HCT116 (cell line): ENCODE results near the gene BTG3.

Experiments
- CEBPB ChIP-seq: IDR thresholded peaks from 2 replicates; pipeline ENCODE4 v1.6.1; 2012; ENCODE audit warnings: low read depth
- EZH2 ChIP-seq: fragments of 200-600 bp; sonication (generic); IDR thresholded peaks from 2 replicates; pipeline ENCODE4 v1.6.1; 2017; ENCODE audit warnings: antibody characterized with exemption, mixed run types
- EZH2phosphoT487 ChIP-seq: fragments of 200-600 bp; IDR thresholded peaks from 2 replicates; pipeline ENCODE4 v1.6.1; 2018; ENCODE audit warnings: antibody characterized with exemption, borderline replicate concordance
- FOSL1 ChIP-seq: IDR thresholded peaks from 2 replicates; pipeline ENCODE4 v1.6.1; 2012; ENCODE audit warnings: low read depth
- JUND ChIP-seq: IDR thresholded peaks from 2 replicates; pipeline ENCODE4 v1.6.1; 2012
- POLR2A ChIP-seq: IDR thresholded peaks from 2 replicates; pipeline ENCODE4 v1.7.0; 2011; ENCODE audit warnings: borderline replicate concordance; ENCODE audit not compliant: insufficient read depth, insufficient read length; ENCODE audit errors: extremely low read depth
- RAD21 ChIP-seq: IDR thresholded peaks from 2 replicates; pipeline ENCODE4 v1.6.1; 2012; ENCODE audit warnings: low read depth, mild to moderate bottlenecking
- SIN3A ChIP-seq: IDR thresholded peaks from 2 replicates; pipeline ENCODE4 v1.6.1; 2012; ENCODE audit warnings: low read depth
- SRF ChIP-seq: IDR thresholded peaks from 2 replicates; pipeline ENCODE4 v1.6.1; 2012; ENCODE audit warnings: low read depth
- ZNF274 ChIP-seq: fragments of 200-500 bp; sonication (Bioruptor generic); IDR thresholded peaks from 2 replicates; pipeline ENCODE4 v1.6.1; 2014; ENCODE audit warnings: mild to moderate bottlenecking, low read depth, low read length, inconsistent platforms
- TF ChIP-seq, protein P1 (sequence below): IDR thresholded peaks from 2 replicates; pipeline ENCODE4 v1.6.1; 2012
- TF ChIP-seq, protein P2 (sequence below), 3 experiments: fragments of 200-600 bp in 1 of 3; sonication (generic) in 1 of 3; IDR thresholded peaks in 2 of 3; conservative IDR thresholded peaks in 1 of 3; 2 replicates each; pipeline ENCODE4 v1.5.1; 2012 to 2017; ENCODE audit warnings: low read depth in 2 of 3, low read length in 2 of 3, antibody characterized with exemption in 1 of 3, borderline replicate concordance in 1 of 3, control low read depth in 1 of 3, mild to moderate bottlenecking in 1 of 3, mixed read lengths in 1 of 3, mixed run types in 1 of 3, moderate library complexity in 1 of 3; ENCODE audit not compliant: insufficient read depth in 1 of 3
- TF ChIP-seq, protein P3 (sequence below): IDR thresholded peaks from 2 replicates; pipeline ENCODE4 v1.6.1; 2012; ENCODE audit warnings: low read depth
- TF ChIP-seq, protein P4 (sequence below): IDR thresholded peaks from 2 replicates; pipeline ENCODE4 v1.6.1; 2012

GRCh38 chr21:17660452-17660851, 47.8 kb upstream of the BTG3 start:
- TF ChIP-seq POLR2A (no peak), CEBPB (no peak), ZNF274 (no peak), EZH2phosphoT487 (no peak), EZH2 (no peak), JUND (no peak), SRF (no peak), SIN3A (no peak), FOSL1 (no peak), RAD21 (no peak)
- TF ChIP-seq, protein P1, sequence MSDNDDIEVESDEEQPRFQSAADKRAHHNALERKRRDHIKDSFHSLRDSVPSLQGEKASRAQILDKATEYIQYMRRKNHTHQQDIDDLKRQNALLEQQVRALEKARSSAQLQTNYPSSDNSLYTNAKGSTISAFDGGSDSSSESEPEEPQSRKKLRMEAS = no peak
- TF ChIP-seq, protein P2, sequence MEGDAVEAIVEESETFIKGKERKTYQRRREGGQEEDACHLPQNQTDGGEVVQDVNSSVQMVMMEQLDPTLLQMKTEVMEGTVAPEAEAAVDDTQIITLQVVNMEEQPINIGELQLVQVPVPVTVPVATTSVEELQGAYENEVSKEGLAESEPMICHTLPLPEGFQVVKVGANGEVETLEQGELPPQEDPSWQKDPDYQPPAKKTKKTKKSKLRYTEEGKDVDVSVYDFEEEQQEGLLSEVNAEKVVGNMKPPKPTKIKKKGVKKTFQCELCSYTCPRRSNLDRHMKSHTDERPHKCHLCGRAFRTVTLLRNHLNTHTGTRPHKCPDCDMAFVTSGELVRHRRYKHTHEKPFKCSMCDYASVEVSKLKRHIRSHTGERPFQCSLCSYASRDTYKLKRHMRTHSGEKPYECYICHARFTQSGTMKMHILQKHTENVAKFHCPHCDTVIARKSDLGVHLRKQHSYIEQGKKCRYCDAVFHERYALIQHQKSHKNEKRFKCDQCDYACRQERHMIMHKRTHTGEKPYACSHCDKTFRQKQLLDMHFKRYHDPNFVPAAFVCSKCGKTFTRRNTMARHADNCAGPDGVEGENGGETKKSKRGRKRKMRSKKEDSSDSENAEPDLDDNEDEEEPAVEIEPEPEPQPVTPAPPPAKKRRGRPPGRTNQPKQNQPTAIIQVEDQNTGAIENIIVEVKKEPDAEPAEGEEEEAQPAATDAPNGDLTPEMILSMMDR (IDR thresholded peaks at IDR 0.05 in 2 of 3, conservative IDR thresholded peaks at IDR 0.05 in 1 of 3; ENCODE audit: borderline replicate concordance in 1 of 3, insufficient read depth in 1 of 3, low read depth in 2 of 3, low read length in 2 of 3) = no peak
- TF ChIP-seq, protein P3, sequence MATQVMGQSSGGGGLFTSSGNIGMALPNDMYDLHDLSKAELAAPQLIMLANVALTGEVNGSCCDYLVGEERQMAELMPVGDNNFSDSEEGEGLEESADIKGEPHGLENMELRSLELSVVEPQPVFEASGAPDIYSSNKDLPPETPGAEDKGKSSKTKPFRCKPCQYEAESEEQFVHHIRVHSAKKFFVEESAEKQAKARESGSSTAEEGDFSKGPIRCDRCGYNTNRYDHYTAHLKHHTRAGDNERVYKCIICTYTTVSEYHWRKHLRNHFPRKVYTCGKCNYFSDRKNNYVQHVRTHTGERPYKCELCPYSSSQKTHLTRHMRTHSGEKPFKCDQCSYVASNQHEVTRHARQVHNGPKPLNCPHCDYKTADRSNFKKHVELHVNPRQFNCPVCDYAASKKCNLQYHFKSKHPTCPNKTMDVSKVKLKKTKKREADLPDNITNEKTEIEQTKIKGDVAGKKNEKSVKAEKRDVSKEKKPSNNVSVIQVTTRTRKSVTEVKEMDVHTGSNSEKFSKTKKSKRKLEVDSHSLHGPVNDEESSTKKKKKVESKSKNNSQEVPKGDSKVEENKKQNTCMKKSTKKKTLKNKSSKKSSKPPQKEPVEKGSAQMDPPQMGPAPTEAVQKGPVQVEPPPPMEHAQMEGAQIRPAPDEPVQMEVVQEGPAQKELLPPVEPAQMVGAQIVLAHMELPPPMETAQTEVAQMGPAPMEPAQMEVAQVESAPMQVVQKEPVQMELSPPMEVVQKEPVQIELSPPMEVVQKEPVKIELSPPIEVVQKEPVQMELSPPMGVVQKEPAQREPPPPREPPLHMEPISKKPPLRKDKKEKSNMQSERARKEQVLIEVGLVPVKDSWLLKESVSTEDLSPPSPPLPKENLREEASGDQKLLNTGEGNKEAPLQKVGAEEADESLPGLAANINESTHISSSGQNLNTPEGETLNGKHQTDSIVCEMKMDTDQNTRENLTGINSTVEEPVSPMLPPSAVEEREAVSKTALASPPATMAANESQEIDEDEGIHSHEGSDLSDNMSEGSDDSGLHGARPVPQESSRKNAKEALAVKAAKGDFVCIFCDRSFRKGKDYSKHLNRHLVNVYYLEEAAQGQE = no peak
- TF ChIP-seq, protein P4, sequence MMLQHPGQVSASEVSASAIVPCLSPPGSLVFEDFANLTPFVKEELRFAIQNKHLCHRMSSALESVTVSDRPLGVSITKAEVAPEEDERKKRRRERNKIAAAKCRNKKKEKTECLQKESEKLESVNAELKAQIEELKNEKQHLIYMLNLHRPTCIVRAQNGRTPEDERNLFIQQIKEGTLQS = no peak
